Subcutaneous adipose tissue (tissue), 4 donors: Measurements from ENCODE around the gene NLGN3. TPM values are rescaled to one million over a fixed set of nuclear protein-coding genes. Genes with fewer than 3 reads are reported as not detected.

Experiments used
- CTCF ChIP-seq: fragments of 450-650 bp; IDR thresholded peaks from one replicate; pipeline ENCODE4 v1.5.1; 2016; ENCODE audit warnings: low read depth, mild to moderate bottlenecking, control low read depth, antibody characterized with exemption, moderate library complexity
- small RNA-seq: library from RNA; depleted of rRNA; stranded (forward); fragments of <200 nt; gene quantifications from one replicate; pipeline ENCODE3, GENCODE V24; 2016
- total RNA-seq, 4 donors: library from RNA; depleted of rRNA; stranded (reverse); fragments of >200 nt; gene quantifications; one replicate each; pipeline ENCODE4 v1.1.0, GENCODE V29; 2016

The NLGN3 gene
- total RNA-seq, 4 donors from 2014 or later, result 0.17 to 0.57 (median 0.22) TPM; not detected in 1

- TF ChIP-seq CTCF, result no peak
Observed at GRCh38 chrX:71215338-71215912, 70.8 kb downstream of the NLGN3 start.

GRCh38 chrX:71216485-71216884, 71.8 kb downstream of the NLGN3 start:
- no peak for TF ChIP-seq CTCF

- no peak for TF ChIP-seq CTCF
Observed at GRCh38 chrX:71217298-71217697, 72.7 kb downstream of the NLGN3 start.

Small RNAs within 50 kb of the gene (small RNA-seq; reads per million reads assigned to genes)
- not detected for gene CXorf65

Other genes starting within 250 kb of the NLGN3 start
- not detected for gene TEX11, start 236.1 kb upstream of the NLGN3 start, total RNA-seq
- not detected for gene SLC7A3, start 213.7 kb upstream of the NLGN3 start, total RNA-seq
- gene SNX12, start 76.5 kb upstream of the NLGN3 start, total RNA-seq, result 10 to 100 TPM; 27.3 to 35.0 (median 31.4) TPM
- gene FOXO4, start 49.0 kb upstream of the NLGN3 start, total RNA-seq, result 10 to 100 TPM; 16.7 to 32.0 (median 20.5) TPM
- not detected for gene CXorf65, start 38.1 kb upstream of the NLGN3 start, total RNA-seq
- gene IL2RG, start 33.3 kb upstream of the NLGN3 start, total RNA-seq, result 10 to 100 TPM in 1 of 4 donors, 1 to 10 TPM in 3; 5.4 to 40.3 (median 8.5) TPM
- 10 to 100 TPM; 30.2 to 51.6 (median 43.9) TPM for gene MED12, start 26.2 kb upstream of the NLGN3 start, total RNA-seq
- gene GJB1, start 78.4 kb downstream of the NLGN3 start, total RNA-seq, result not detected
- 10 to 100 TPM in 2 of 4 donors, 1 to 10 TPM in 2; 5.5 to 18.6 (median 10.6) TPM for gene ZMYM3, start 109.3 kb downstream of the NLGN3 start, total RNA-seq
- 100 to 1,000 TPM; 127 to 235 (median 227) TPM for gene NONO, start 138.8 kb downstream of the NLGN3 start, total RNA-seq
- 1 to 10 TPM; 1.5 to 4.6 (median 2.2) TPM for gene ITGB1BP2, start 156.9 kb downstream of the NLGN3 start, total RNA-seq
- gene TAF1, start 221.5 kb downstream of the NLGN3 start, total RNA-seq, result 10 to 100 TPM; 53.5 to 80.4 (median 64.8) TPM